ENCODE results near the gene NAB2. TPM values are rescaled to one million over a fixed set of nuclear protein-coding genes. Genes with fewer than 3 reads are reported as not detected.

The NAB2 gene
- total RNA-seq, 6 experiments from 2014 or later, result 37.9 to 48.1 (median 44.8) TPM

- TF ChIP-seq, protein P1, sequence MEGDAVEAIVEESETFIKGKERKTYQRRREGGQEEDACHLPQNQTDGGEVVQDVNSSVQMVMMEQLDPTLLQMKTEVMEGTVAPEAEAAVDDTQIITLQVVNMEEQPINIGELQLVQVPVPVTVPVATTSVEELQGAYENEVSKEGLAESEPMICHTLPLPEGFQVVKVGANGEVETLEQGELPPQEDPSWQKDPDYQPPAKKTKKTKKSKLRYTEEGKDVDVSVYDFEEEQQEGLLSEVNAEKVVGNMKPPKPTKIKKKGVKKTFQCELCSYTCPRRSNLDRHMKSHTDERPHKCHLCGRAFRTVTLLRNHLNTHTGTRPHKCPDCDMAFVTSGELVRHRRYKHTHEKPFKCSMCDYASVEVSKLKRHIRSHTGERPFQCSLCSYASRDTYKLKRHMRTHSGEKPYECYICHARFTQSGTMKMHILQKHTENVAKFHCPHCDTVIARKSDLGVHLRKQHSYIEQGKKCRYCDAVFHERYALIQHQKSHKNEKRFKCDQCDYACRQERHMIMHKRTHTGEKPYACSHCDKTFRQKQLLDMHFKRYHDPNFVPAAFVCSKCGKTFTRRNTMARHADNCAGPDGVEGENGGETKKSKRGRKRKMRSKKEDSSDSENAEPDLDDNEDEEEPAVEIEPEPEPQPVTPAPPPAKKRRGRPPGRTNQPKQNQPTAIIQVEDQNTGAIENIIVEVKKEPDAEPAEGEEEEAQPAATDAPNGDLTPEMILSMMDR (IDR thresholded peaks at IDR 0.05), result no peak
- peak overlapping the region; percentile 96 for H3K4me3 Mint-ChIP-seq
- no peak for DNase-seq
- peak overlapping the region; percentile 20 for H3K27ac Mint-ChIP-seq
- H3K27me3 Mint-ChIP-seq (ENCODE audit: insufficient read depth), result peaks cover 2% of the 10 kb centered on the region
- peaks cover 24% of the 10 kb centered on the region for H3K36me3 Mint-ChIP-seq (ENCODE audit: low read depth)
- H3K4me1 Mint-ChIP-seq (ENCODE audit: low read depth), result peaks cover 61% of the 10 kb centered on the region
- no peaks in the 10 kb centered on the region for H3K9me3 Mint-ChIP-seq
These were observed 39.8 kb downstream of the NAB2 start for GRCh38 chr12:57128519-57129247.

DNA sequence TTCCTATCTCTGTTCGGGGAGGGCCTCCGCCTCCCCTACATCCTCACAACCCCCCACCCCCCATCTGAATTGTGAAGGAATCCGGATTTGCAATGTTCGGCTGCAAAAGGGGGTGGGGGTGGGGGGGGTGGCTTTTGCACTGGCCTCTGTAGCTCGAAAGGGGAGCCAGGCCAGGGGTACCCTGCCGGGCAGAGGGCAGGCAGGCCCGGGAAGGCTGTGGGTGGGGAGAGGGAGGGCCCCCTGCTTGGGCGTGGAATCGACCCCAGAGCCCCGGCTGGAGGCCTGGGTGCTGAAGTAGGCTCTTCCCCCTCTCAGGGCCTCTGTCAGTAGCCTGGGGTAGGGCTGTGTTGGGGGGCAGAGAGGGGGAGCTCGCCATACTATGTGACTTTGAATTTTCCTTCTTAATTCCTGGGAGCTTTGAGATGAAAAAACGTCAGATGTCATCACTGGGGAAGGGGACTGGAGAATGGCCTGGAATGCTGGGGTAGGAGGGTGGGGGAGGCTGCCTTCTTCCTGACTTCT lies 40.5 kb downstream of the NAB2 start:
- peak overlapping the region; percentile 96 for H3K4me3 Mint-ChIP-seq
- TF ChIP-seq, protein P1 (IDR thresholded peaks at IDR 0.05), result no peak
- no peak for DNase-seq
- peaks cover 24% of the 10 kb centered on the region for H3K36me3 Mint-ChIP-seq (ENCODE audit: low read depth)
- peaks cover 2% of the 10 kb centered on the region for H3K27me3 Mint-ChIP-seq (ENCODE audit: insufficient read depth)
- H3K4me1 Mint-ChIP-seq (ENCODE audit: low read depth), result peaks cover 64% of the 10 kb centered on the region
- no peaks in the 10 kb centered on the region for H3K9me3 Mint-ChIP-seq
- peak overlapping the region; percentile 84 for H3K27ac Mint-ChIP-seq

GRCh38 chr12:57129889-57130288 lies 41.0 kb downstream of the NAB2 start:
- Mint-ChIP-seq H3K9me3 (no peaks in the 10 kb centered on the region), H3K27me3 (ENCODE audit: insufficient read depth) (peaks cover 6% of the 10 kb centered on the region), H3K4me1 (ENCODE audit: low read depth) (peaks cover 64% of the 10 kb centered on the region), H3K36me3 (ENCODE audit: low read depth) (peaks cover 24% of the 10 kb centered on the region), H3K27ac (peak overlapping the region; percentile 84), H3K4me3 (peak overlapping the region; percentile 96)
- TF ChIP-seq, protein P1 (IDR thresholded peaks at IDR 0.05), result no peak
- DNase-seq, result peak; percentile 57

DNA sequence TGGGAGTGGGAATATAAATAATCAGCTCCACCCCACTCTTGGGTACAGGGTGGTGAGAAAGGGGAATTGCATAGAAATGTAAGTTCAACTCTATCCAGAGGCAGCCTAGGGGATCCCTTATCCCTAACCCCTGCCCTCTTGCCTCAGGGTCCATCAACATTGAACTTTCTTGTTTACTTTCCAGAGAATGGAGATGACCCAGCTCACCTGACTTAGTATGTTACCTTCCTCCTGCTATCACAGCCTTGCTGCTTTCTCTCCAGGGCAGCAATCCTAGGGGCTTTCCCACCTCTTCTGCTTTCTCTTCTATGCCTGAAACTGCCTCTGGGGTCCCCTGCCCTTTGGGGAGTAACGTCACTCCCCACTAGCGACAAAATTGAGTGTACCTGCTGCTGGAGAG lies 42.0 kb downstream of the NAB2 start:
- no peaks in the 10 kb centered on the region for H3K9me3 Mint-ChIP-seq
- TF ChIP-seq, protein P1 (IDR thresholded peaks at IDR 0.05), result no peak
- H3K27ac Mint-ChIP-seq, result peak overlapping the region; percentile 84
- peaks cover 24% of the 10 kb centered on the region for H3K36me3 Mint-ChIP-seq (ENCODE audit: low read depth)
- H3K27me3 Mint-ChIP-seq (ENCODE audit: insufficient read depth), result peaks cover 7% of the 10 kb centered on the region
- no peak for DNase-seq
- H3K4me3 Mint-ChIP-seq, result peak overlapping the region; percentile 96
- peaks cover 75% of the 10 kb centered on the region for H3K4me1 Mint-ChIP-seq (ENCODE audit: low read depth)

- TF ChIP-seq, protein P1 (IDR thresholded peaks at IDR 0.05), result no peak
- Mint-ChIP-seq H3K27me3 (ENCODE audit: insufficient read depth) (peaks cover 9% of the 10 kb centered on the region), H3K36me3 (ENCODE audit: low read depth) (peaks cover 24% of the 10 kb centered on the region), H3K9me3 (no peaks in the 10 kb centered on the region), H3K4me1 (ENCODE audit: low read depth) (peaks cover 76% of the 10 kb centered on the region), H3K27ac (peak overlapping the region; percentile 84), H3K4me3 (peak overlapping the region; percentile 96)
- no peak for DNase-seq
These were observed 43.2 kb downstream of the NAB2 start for GRCh38 chr12:57131896-57132744.
